Right lobe of liver (tissue), 6 donors: Measurements from ENCODE around the gene WSB1. TPM values are rescaled to one million over a fixed set of nuclear protein-coding genes. Genes with fewer than 3 reads are reported as not detected.

Experiments
- ATAC-seq, 4 donors: fragments of 200-7000 bp; cut with Tn5 transposase; one replicate each; pipeline ENCODE4 v1.9.1; 2020; ENCODE audit warnings: mild to moderate bottlenecking in 4 of 4, moderate library complexity in 4 of 4
- DNase-seq, 3 donors: peaks; one replicate each; pipeline ENCODE4 v3.0.0-alpha.2; 2020
- H3K27ac ChIP-seq, 3 donors: fragments of 200-600 bp; one replicate each; pipeline ENCODE4 v1.8.0; 2022
- H3K27me3 ChIP-seq, 2 donors: fragments of 200-600 bp; one replicate each; pipeline ENCODE4 v1.8.0; 2022
- H3K36me3 ChIP-seq, 4 donors: fragments of 200-600 bp; sonication (generic) in 1 of 4; one replicate each; pipeline versions ENCODE4 v1.5.1 to v1.8.0; 2017 to 2022; ENCODE audit warnings: control low read depth in 1 of 4
- H3K4me1 ChIP-seq, 4 donors: fragments of 200-600 bp; sonication (generic) in 1 of 4; one replicate each; pipeline versions ENCODE4 v1.5.1 to v1.8.0; 2017 to 2022; ENCODE audit warnings: control low read depth in 1 of 4
- H3K4me3 ChIP-seq, 3 donors: fragments of 200-600 bp; one replicate each; pipeline ENCODE4 v1.8.0; 2022
- H3K9me3 ChIP-seq, 4 donors: fragments of 200-600 bp; sonication (generic) in 1 of 4; one replicate each; pipeline versions ENCODE4 v1.5.1 to v1.8.0; 2017 to 2022; ENCODE audit warnings: control low read depth in 1 of 4
- CTCF ChIP-seq, 4 donors: fragments of 200-600 bp in 3 of 4; fragments of 450-650 bp in 1 of 4; IDR thresholded peaks; one replicate each; pipeline versions ENCODE4 v1.5.1 to v1.8.0; 2016 to 2022; ENCODE audit warnings: antibody characterized with exemption in 4 of 4, mild to moderate bottlenecking in 2 of 4
- POLR2A ChIP-seq: fragments of 450-650 bp; IDR thresholded peaks from one replicate; pipeline ENCODE4 v1.6.1; 2017; ENCODE audit warnings: antibody characterized with exemption, mild to moderate bottlenecking
- WGBS: methylation state at CpG from one replicate; pipeline ENCODE4 v1.1.6; 2018; ENCODE audit warnings: low coverage, low lambda C conversion rate; ENCODE audit not compliant: insufficient coverage; ENCODE audit errors: missing lambda C conversion rate; 5-methylcytosine and 5-hydroxymethylcytosine counted together
- intact Hi-C, 2 donors: fragments of 100-400 bp; cut with DNase I; formaldehyde crosslinking; loops; one replicate each; pipeline versions ENCODE4 v1.11.2 to v1.14.1; 2022
- total RNA-seq, 6 experiments: library from RNA; depleted of rRNA in 2 of 6; stranded (reverse); fragments of >200 nt in 2 of 6; fragmentation: NEBNext Ultra II Directional in 3 of 6; extraction: Animal tissue kit (Norgen Biotek cat#: 25700) in 3 of 6; gene quantifications; one replicate each; pipeline versions ENCODE4 v1.1.0 to v1.2.4, GENCODE V29; 2016 to 2023
- donor health status: DM: no; HTN: yes; CAD: no.
- donor health status: DM: no; HTN: no; CAD: no.
- donor health status: DM: no; HTN: no; CAD: no.
- donor health status: DM: no; HTN: yes; CAD: no.
- donor health status: DM: no; HTN: yes; CAD: no.

The WSB1 gene
- total RNA-seq, 6 experiments from 2014 or later, result 28.3 to 97.6 (median 35.0) TPM

GRCh38 chr17:27338536-27338985, 44.6 kb downstream of the WSB1 start:
- Histone ChIP-seq H3K4me3 (no peak overlapping the region), H3K4me1 (no peaks in the 10 kb centered on the region), H3K27me3 (no peaks in the 10 kb centered on the region), H3K36me3 (no peaks in the 10 kb centered on the region), H3K27ac (no peak overlapping the region), H3K9me3 (no peaks in the 10 kb centered on the region)
- DNase-seq (no peak), ATAC-seq (no peak)
- intact Hi-C loops, result no loop called here
- TF ChIP-seq CTCF (IDR thresholded peaks at IDR 0.05), result no peak
- no peak for TF ChIP-seq POLR2A
- WGBS, result 66% methylated on average over 8 of the region's 9 CpGs

- Histone ChIP-seq H3K27me3 (no peaks in the 10 kb centered on the region), H3K9me3 (no peaks in the 10 kb centered on the region), H3K27ac (no peak overlapping the region), H3K4me3 (no peak overlapping the region), H3K4me1 (no peaks in the 10 kb centered on the region), H3K36me3 (no peaks in the 10 kb centered on the region)
- no peak for ATAC-seq
- TF ChIP-seq POLR2A (no peak), CTCF (IDR thresholded peaks at IDR 0.05) (no peak)
- intact Hi-C loops, result no loop called here
- WGBS, result 69% methylated on average over 7 of the region's 9 CpGs
- DNase-seq, result no peak
Observed at GRCh38 chr17:27339198-27339835, 45.4 kb downstream of the WSB1 start.

GRCh38 chr17:27339836-27340550, 46.1 kb downstream of the WSB1 start:
- H3K4me3 ChIP-seq, result no peak overlapping the region
- intact Hi-C loops, result loop anchor here in 1 of 2 donors (5.0 kb wide), 1 partner anchor 98 kb away; no protein-coding TSS in a partner anchor
- H3K36me3 ChIP-seq, result no peaks in the 10 kb centered on the region
- WGBS, result no CpG with 5 or more reads among the region's 2 CpGs
- H3K9me3 ChIP-seq, result no peaks in the 10 kb centered on the region
- no peak for TF ChIP-seq CTCF (IDR thresholded peaks at IDR 0.05)
- no peak for TF ChIP-seq POLR2A
- DNase-seq (no peak), ATAC-seq (peak in 2 of 4 donors; percentile 14 to 66)
- no peaks in the 10 kb centered on the region for H3K27me3 ChIP-seq
- H3K4me1 ChIP-seq, result peaks cover 0 to 5% (median 0%) of the 10 kb centered on the region in 4 donors
- no peak overlapping the region for H3K27ac ChIP-seq

- no peak overlapping the region for H3K27ac ChIP-seq
- whole genome bisulfite sequencing, result 89% methylated on average over 6 of the region's 7 CpGs
- H3K27me3 ChIP-seq, result no peaks in the 10 kb centered on the region
- DNase-seq (no peak), ATAC-seq (no peak)
- no peak for TF ChIP-seq POLR2A
- TF ChIP-seq CTCF (IDR thresholded peaks at IDR 0.05), result no peak
- H3K9me3 ChIP-seq, result no peaks in the 10 kb centered on the region
- peaks cover 0 to 5% (median 0%) of the 10 kb centered on the region in 4 donors for H3K4me1 ChIP-seq
- intact Hi-C loops, result loop anchor here in 1 of 2 donors (5.0 kb wide), 1 partner anchor 98 kb away; no protein-coding TSS in a partner anchor
- H3K36me3 ChIP-seq, result no peaks in the 10 kb centered on the region
- no peak overlapping the region for H3K4me3 ChIP-seq
Observed at GRCh38 chr17:27340575-27340974, 46.7 kb downstream of the WSB1 start.
